Neural cell (in vitro differentiated cells): Measurements from ENCODE around the gene MRPS6.

Experiments
- POLR2AphosphoS5 ChIP-seq: IDR thresholded peaks from 2 replicates; pipeline ENCODE4 v1.6.1; 2012
- TF ChIP-seq, protein P1 (sequence below): IDR thresholded peaks from 2 replicates; pipeline ENCODE4 v1.6.1; 2012; ENCODE audit warnings: borderline replicate concordance
- TF ChIP-seq, protein P2 (sequence below): fragments of 450-650 bp; IDR thresholded peaks from 2 replicates; pipeline ENCODE4 v1.5.1; 2014; ENCODE audit warnings: antibody characterized with exemption, mild to moderate bottlenecking, moderate library complexity; ENCODE audit not compliant: poor library complexity, severe bottlenecking

DNA sequence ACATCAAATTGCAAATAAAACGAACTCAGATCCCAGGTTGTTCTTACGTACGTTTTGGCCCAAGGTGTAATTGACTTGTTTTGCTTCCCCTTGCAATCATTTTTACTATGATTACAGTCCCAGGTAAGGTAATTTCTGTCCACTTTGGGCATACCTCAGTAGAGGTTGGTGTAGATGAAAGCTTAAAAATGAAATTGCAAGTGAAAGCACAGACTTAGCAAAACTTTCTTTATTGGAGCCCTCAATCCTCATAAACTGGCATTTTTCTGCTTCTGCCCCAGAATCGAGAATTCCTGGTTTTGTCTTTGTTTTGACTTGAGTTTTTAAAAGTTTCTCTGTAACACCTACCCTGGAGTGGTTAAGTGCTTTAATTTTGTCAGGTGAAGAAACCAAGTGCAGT, 9.4 kb downstream of the MRPS6 start:
- TF ChIP-seq, protein P1, sequence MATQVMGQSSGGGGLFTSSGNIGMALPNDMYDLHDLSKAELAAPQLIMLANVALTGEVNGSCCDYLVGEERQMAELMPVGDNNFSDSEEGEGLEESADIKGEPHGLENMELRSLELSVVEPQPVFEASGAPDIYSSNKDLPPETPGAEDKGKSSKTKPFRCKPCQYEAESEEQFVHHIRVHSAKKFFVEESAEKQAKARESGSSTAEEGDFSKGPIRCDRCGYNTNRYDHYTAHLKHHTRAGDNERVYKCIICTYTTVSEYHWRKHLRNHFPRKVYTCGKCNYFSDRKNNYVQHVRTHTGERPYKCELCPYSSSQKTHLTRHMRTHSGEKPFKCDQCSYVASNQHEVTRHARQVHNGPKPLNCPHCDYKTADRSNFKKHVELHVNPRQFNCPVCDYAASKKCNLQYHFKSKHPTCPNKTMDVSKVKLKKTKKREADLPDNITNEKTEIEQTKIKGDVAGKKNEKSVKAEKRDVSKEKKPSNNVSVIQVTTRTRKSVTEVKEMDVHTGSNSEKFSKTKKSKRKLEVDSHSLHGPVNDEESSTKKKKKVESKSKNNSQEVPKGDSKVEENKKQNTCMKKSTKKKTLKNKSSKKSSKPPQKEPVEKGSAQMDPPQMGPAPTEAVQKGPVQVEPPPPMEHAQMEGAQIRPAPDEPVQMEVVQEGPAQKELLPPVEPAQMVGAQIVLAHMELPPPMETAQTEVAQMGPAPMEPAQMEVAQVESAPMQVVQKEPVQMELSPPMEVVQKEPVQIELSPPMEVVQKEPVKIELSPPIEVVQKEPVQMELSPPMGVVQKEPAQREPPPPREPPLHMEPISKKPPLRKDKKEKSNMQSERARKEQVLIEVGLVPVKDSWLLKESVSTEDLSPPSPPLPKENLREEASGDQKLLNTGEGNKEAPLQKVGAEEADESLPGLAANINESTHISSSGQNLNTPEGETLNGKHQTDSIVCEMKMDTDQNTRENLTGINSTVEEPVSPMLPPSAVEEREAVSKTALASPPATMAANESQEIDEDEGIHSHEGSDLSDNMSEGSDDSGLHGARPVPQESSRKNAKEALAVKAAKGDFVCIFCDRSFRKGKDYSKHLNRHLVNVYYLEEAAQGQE, result no peak
- TF ChIP-seq, protein P2, sequence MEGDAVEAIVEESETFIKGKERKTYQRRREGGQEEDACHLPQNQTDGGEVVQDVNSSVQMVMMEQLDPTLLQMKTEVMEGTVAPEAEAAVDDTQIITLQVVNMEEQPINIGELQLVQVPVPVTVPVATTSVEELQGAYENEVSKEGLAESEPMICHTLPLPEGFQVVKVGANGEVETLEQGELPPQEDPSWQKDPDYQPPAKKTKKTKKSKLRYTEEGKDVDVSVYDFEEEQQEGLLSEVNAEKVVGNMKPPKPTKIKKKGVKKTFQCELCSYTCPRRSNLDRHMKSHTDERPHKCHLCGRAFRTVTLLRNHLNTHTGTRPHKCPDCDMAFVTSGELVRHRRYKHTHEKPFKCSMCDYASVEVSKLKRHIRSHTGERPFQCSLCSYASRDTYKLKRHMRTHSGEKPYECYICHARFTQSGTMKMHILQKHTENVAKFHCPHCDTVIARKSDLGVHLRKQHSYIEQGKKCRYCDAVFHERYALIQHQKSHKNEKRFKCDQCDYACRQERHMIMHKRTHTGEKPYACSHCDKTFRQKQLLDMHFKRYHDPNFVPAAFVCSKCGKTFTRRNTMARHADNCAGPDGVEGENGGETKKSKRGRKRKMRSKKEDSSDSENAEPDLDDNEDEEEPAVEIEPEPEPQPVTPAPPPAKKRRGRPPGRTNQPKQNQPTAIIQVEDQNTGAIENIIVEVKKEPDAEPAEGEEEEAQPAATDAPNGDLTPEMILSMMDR, result no peak
- no peak for TF ChIP-seq POLR2AphosphoS5
